GM12874 (cell line): ENCODE measurements around the gene HTR7.

Experiments used
- TF ChIP-seq, protein P1 (sequence below): IDR thresholded peaks from 2 replicates; pipeline ENCODE4 v1.5.1; 2011; ENCODE audit warnings: low read depth, mild to moderate bottlenecking, control low read depth, low read length, moderate library complexity; ENCODE audit not compliant: insufficient read depth

HTR7 gene

GRCh38 chr10:90871279-90871765, 13.5 kb upstream of the HTR7 start:
- TF ChIP-seq, protein P1, sequence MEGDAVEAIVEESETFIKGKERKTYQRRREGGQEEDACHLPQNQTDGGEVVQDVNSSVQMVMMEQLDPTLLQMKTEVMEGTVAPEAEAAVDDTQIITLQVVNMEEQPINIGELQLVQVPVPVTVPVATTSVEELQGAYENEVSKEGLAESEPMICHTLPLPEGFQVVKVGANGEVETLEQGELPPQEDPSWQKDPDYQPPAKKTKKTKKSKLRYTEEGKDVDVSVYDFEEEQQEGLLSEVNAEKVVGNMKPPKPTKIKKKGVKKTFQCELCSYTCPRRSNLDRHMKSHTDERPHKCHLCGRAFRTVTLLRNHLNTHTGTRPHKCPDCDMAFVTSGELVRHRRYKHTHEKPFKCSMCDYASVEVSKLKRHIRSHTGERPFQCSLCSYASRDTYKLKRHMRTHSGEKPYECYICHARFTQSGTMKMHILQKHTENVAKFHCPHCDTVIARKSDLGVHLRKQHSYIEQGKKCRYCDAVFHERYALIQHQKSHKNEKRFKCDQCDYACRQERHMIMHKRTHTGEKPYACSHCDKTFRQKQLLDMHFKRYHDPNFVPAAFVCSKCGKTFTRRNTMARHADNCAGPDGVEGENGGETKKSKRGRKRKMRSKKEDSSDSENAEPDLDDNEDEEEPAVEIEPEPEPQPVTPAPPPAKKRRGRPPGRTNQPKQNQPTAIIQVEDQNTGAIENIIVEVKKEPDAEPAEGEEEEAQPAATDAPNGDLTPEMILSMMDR: no peak

GRCh38 chr10:90866050-90866598, 8.3 kb upstream of the HTR7 start:
- TF ChIP-seq, protein P1: no peak

DNA sequence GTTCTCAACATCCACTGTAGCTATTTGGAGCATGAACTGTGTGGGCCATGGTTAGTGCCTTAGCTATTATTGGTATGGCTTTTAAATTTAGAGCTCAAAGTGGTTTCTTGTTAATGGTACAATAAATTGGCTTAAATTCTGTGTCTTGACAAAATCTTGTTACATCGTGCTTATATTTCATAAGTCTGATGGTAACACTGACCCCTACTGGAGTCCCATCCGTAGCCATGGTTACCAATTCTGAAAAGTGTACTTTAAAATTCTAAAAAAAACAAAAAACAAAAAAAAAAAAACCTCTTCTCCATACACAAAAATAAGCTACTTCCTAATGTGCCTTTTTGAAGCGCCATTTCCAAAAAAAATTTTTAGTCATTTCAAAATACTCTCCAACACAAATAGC, 7.6 kb upstream of the HTR7 start:
- TF ChIP-seq, protein P1: 0 out of 2 replicates have a peak, but pooled peaks have one; percentile 9

- TF ChIP-seq, protein P1: peak; percentile 46; the same call in 1 of the 2 replicates
Observed at GRCh38 chr10:90862908-90863514, 5.2 kb upstream of the HTR7 start.

- TF ChIP-seq, protein P1: no peak
Observed at GRCh38 chr10:90860790-90861189, 3.0 kb upstream of the HTR7 start.

DNA sequence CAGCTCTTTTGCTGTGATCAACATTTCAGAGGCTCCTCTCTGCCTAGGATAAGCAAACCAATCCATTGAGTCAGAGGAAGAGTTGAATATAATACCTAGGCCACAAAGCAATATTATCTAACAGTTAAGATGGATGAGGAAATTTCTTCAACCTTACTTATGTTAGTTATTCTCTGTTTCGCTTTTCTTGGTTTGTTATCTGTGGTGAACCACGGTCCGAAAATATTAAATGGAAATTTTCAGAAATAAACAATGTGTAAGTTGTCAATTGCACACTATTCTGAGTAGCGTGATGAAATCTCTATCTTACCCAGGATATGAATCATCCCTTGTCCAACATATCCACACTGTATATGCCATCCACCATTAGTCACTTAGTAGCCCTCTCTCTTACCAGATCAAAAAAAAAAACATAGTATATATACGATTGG, 1.5 kb upstream of the HTR7 start:
- TF ChIP-seq, protein P1: no peak

DNA sequence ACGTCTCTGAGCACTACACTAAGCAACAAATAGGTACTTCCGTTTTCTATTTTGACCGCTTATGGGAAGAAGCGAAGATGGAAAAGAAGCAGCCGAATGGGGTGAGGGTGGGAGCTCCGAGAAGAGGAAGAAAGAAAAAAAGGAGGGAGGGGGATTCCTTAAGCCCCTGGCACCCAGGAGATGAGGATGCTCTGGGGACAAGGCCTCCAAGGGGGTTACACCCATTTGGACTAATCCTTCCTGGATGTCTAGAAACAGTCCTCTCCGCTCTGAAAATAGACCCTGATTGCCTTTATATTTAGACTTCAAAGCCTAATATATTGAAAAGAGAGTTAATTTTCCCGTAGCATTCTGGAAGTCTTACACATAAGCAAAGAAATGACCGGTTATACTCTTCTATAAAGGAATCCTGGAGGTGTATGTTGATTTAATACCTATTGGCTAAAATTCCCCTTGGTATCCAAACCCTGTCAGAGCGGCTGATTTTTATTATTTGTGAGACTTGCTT, 676 bp upstream of the HTR7 start:
- TF ChIP-seq, protein P1: no peak
